Astrocyte of the spinal cord (primary cell): Measurements from ENCODE around the gene TAF12.
A peak's percentile ranks its signal among the peaks of the same experiment; 100 is the strongest.
"Not testable (repeated sequence)": the region's sequence is repeated elsewhere in the genome, so short reads cannot be mapped to it uniquely, and the experiment has no call there.

ENCODE experiments used
- DNase-seq: peaks from one replicate; pipeline ENCODE4 v3.0.0; 2011; ENCODE audit warnings: low read depth, low spot score
- H3K4me3 ChIP-seq: 2 replicates; pipeline ENCODE4 v1.5.1; 2011; ENCODE audit warnings: low read depth, mild to moderate bottlenecking, low read length, moderate library complexity
- in situ Hi-C: cut with HindIII; loops from 2 replicates; pipeline ENCODE4 v1.10.0; 2017; ENCODE audit warnings: low sequenced_read_pairs
- TF ChIP-seq, protein P1 (sequence below): IDR thresholded peaks from 2 replicates; pipeline ENCODE4 v1.5.1; 2012; ENCODE audit warnings: low read depth, mild to moderate bottlenecking, low read length, inconsistent platforms

Gene TAF12

GRCh38 chr1:28592321-28593071, 50.4 kb downstream of the TAF12 start:
- H3K4me3 ChIP-seq: peak overlapping the region; percentile 38
- TF ChIP-seq, protein P1, sequence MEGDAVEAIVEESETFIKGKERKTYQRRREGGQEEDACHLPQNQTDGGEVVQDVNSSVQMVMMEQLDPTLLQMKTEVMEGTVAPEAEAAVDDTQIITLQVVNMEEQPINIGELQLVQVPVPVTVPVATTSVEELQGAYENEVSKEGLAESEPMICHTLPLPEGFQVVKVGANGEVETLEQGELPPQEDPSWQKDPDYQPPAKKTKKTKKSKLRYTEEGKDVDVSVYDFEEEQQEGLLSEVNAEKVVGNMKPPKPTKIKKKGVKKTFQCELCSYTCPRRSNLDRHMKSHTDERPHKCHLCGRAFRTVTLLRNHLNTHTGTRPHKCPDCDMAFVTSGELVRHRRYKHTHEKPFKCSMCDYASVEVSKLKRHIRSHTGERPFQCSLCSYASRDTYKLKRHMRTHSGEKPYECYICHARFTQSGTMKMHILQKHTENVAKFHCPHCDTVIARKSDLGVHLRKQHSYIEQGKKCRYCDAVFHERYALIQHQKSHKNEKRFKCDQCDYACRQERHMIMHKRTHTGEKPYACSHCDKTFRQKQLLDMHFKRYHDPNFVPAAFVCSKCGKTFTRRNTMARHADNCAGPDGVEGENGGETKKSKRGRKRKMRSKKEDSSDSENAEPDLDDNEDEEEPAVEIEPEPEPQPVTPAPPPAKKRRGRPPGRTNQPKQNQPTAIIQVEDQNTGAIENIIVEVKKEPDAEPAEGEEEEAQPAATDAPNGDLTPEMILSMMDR: no peak
- DNase-seq: no peak
- in situ Hi-C loops: no loop called here

DNA sequence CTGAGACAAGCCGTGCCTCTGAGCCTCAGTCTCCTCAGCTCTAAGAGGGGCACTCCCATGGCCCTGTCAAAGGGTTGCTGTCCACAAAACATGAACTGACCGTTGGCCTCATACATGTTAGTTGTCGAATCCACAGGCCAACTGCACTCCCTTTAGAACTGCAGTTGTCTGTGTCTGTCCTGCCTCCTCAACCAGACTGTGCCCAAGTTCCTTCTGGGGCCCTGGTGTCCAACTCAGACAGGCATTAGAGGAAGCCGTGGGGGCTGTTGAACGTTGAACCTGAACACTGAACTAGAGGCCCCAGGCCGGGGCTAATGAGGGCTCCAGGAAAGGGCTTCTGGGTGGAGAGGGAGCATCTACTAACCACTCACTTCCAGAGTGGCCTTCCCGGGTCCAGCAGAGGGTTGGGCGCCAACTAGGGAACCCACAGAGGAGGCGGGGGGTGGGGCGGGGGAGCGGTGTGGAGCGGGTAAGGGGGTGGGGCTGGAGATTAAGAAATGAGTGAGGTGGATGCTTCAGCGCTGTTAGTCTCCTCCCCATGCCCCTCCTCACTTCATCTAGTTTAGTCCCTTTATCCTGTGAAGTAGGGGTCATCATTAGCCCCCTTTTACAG, 51.1 kb downstream of the TAF12 start, which contains the start of gene RAB42:
Gene RAB42, plus strand, starts transcription at position 558 of the 613 bp plus-strand sequence. CDS start 247 bp downstream, outside the sequence.
- TF ChIP-seq, protein P1: no peak
- H3K4me3 ChIP-seq: peak within 1 kb of the TSS; percentile 38
- no peak for DNase-seq
- in situ Hi-C loops: no loop called here

GRCh38 chr1:28586585-28587391, 56.1 kb downstream of the TAF12 start:
- H3K4me3 ChIP-seq, in situ Hi-C loops, DNase-seq: not testable (repeated sequence)

DNA sequence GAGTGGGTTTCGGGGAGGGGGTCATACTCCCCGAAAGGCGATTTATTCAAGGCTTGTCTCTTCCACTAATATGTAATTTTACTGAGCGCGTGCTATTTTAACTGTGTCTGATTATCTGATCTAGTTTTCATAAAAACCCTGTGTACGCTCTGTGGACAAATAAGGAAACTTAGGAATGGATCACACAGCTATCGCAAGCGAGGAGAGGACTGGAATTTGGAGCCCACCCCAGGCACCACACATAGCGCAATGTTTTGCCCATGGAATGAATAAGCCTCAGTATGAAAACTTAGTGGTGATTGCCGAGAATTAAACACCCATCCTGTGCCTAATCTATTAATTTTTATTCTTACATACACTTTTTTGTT, 60.6 kb downstream of the TAF12 start:
- in situ Hi-C loops: no loop called here
- TF ChIP-seq, protein P1: no peak
- peak; percentile 56 for DNase-seq
- peak overlapping the region; percentile 88 for H3K4me3 ChIP-seq

DNA sequence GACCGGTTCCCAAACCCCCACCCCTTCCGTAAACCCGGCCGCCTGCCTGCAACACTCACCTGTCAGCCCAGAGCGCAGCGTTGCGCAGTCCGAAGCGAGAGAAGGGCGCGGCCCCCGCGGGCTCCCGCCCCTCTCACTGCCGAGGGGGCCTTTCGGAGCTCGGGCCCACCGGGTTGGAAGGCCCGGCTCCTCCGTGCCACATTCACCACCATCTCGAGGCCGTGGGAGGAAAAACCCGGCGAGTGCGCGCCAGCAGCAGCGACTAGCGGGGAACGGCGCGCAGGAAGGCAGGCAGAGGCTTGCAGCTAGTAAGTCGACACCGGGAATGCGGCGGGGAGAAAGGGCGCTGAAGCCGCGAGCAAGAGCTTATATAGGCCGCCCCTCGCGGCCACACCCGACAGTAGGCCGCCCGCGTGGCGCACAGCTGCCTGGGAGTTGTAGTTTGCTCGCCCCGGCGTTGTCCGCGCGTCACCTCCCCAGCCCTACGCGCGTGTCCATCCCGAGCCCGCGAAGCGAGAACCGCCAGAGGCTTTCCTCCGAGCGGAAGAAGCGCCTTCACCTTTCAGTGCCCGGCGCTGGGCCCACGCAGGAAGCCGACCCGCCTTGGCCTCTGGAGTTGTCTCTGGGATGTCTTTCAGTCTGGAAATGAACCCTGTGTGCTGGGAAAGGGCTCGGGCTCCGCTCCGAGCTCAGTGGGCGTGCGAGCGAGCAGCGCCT, 61.2 kb downstream of the TAF12 start:
- in situ Hi-C loops: no loop called here
- peak; percentile 97 for DNase-seq
- H3K4me3 ChIP-seq: peak overlapping the region; percentile 88
- TF ChIP-seq, protein P1: no peak

GRCh38 chr1:28580722-28581530, 61.9 kb downstream of the TAF12 start:
- peak; percentile 33 for DNase-seq
- in situ Hi-C loops: no loop called here
- peak overlapping the region; percentile 88 for H3K4me3 ChIP-seq
- TF ChIP-seq, protein P1: peak; percentile 6
